T-cell (primary cell): ENCODE results near the gene TRPC4AP. TPM values are rescaled to one million over a fixed set of nuclear protein-coding genes. Genes with fewer than 3 reads are reported as not detected.

ENCODE experiments used
- ATAC-seq, 4 experiments: fragments of 200-7000 bp in 3 of 4; fragments of 150-1000 bp in 1 of 4; cut with Tn5 transposase; replicated peaks in 1 of 4; 1 replicate in 3 of 4; 2 replicates in 1 of 4; pipeline ENCODE4 v1.10.0; 2021; ENCODE audit warnings: moderate library complexity in 3 of 4, mild to moderate bottlenecking in 2 of 4, moderate number of reproducible peaks in 1 of 4
- CTCF ChIA-PET, 2 donors: fragments of 300-600 bp; sonication (Branson Sonifier 250); formaldehyde crosslinking; loops; one replicate each; lab custom pipeline; 2022; ENCODE audit warnings: antibody characterized with exemption in 2 of 2; lab: Charles Lee
- POLR2A ChIA-PET, 2 donors: fragments of 300-600 bp; sonication (Branson Sonifier 250); formaldehyde crosslinking; loops; one replicate each; lab custom pipeline; 2022; ENCODE audit warnings: antibody characterized with exemption in 2 of 2; lab: Charles Lee
- DNase-seq, 35 experiments: peaks; one replicate each; pipeline versions ENCODE4 v3.0.0 to v3.0.0-alpha.2; 2013 to 2023
- H3K27ac ChIP-seq: one replicate; pipeline ENCODE4 v1.5.1; 2013; ENCODE audit warnings: low read length
- H3K27me3 ChIP-seq, 2 experiments: replicated peaks in 1 of 2; 1 replicate in 1 of 2; 2 replicates in 1 of 2; pipeline versions ENCODE4 v1.6.1 to v1.7.0; 2013; ENCODE audit warnings: low read length in 1 of 2, mixed read lengths in 1 of 2; ENCODE audit not compliant: control insufficient read depth in 2 of 2, insufficient read depth in 2 of 2; ENCODE audit errors: extremely low read depth in 1 of 2
- H3K36me3 ChIP-seq, 2 donors: 1 replicate in 1 of 2; 2 replicates in 1 of 2; pipeline versions ENCODE4 v1.6.1 to v1.7.0; 2013; ENCODE audit warnings: low read length in 1 of 2; ENCODE audit not compliant: control insufficient read depth in 2 of 2, insufficient read depth in 1 of 2; ENCODE audit errors: extremely low read depth in 1 of 2
- H3K4me1 ChIP-seq, 2 experiments: 1 replicate in 1 of 2; 2 replicates in 1 of 2; pipeline versions ENCODE4 v1.6.1 to v1.7.0; 2013; ENCODE audit warnings: low read length in 2 of 2, mixed read lengths in 1 of 2; ENCODE audit not compliant: insufficient read depth in 2 of 2, control insufficient read depth in 1 of 2; ENCODE audit errors: extremely low read depth in 1 of 2
- H3K4me3 ChIP-seq, 2 donors: 1 replicate in 1 of 2; 2 replicates in 1 of 2; pipeline versions ENCODE4 v1.5.1 to v1.7.0; 2013; ENCODE audit warnings: mild to moderate bottlenecking in 2 of 2, low read length in 1 of 2, moderate library complexity in 1 of 2; ENCODE audit not compliant: control insufficient read depth in 1 of 2; ENCODE audit errors: extremely low read depth in 1 of 2
- H3K9me3 ChIP-seq: 2 replicates; pipeline ENCODE4 v1.7.0; 2013
- H3K27ac Mint-ChIP-seq, 2 donors: one replicate each; pipeline ENCODE4 v1.8.0; 2020 to 2021; ENCODE audit warnings: mild to moderate bottlenecking in 2 of 2, mixed read lengths in 2 of 2
- H3K27me3 Mint-ChIP-seq, 2 donors: one replicate each; pipeline ENCODE4 v1.8.0; 2021 to 2022; ENCODE audit warnings: mixed read lengths in 2 of 2
- H3K36me3 Mint-ChIP-seq: one replicate; pipeline ENCODE4 v1.8.0; 2021; ENCODE audit warnings: mixed read lengths
- H3K4me1 Mint-ChIP-seq, 3 donors: one replicate each; pipeline ENCODE4 v1.8.0; 2020 to 2022; ENCODE audit warnings: mixed read lengths in 3 of 3, mild to moderate bottlenecking in 1 of 3
- H3K4me3 Mint-ChIP-seq, 3 donors: one replicate each; pipeline ENCODE4 v1.8.0; 2020 to 2022; ENCODE audit warnings: mild to moderate bottlenecking in 3 of 3, mixed read lengths in 3 of 3, moderate library complexity in 3 of 3
- H3K9me3 Mint-ChIP-seq, 3 donors: one replicate each; pipeline ENCODE4 v1.8.0; 2020 to 2022; ENCODE audit warnings: mixed read lengths in 3 of 3
- WGBS: methylation state at CpG from one replicate; pipeline ENCODE4 v1.1.5; 2013; ENCODE audit warnings: missing lambda C conversion rate; ENCODE audit not compliant: insufficient coverage; 5-methylcytosine and 5-hydroxymethylcytosine counted together
- total RNA-seq, 35 experiments: library from RNA in 6 of 35; stranded (reverse) in 6 of 35; fragments of 120-200 nt in 1 of 35; gene quantifications; one replicate each; pipeline versions ENCODE4 v1.2.1 to v1.2.4 and lab custom pipeline; 2013 to 2026

The TRPC4AP gene
- total RNA-seq, 5 donors from 2014 or later (not counting 1 experiment from before 2014, with no cell fraction given), result 56.3 to 65.5 (median 63.5) TPM

GRCh38 chr20:35131934-35132333 lies 39.3 kb upstream of the TRPC4AP start:
- no CpG with 5 or more reads among the region's 4 CpGs for WGBS
- ChIA-PET POLR2A (no interaction called here), CTCF (no interaction called here)

GRCh38 chr20:35129647-35130069 lies 37.1 kb upstream of the TRPC4AP start:
- Histone ChIP-seq H3K9me3 (no peaks in the 10 kb centered on the region), H3K36me3 (peaks cover 22 to 68% of the 10 kb centered on the region in 2 donors), H3K4me3 (no peak overlapping the region), H3K27ac (no peak overlapping the region), H3K27me3 (no peaks in the 10 kb centered on the region), H3K4me1 (no peaks in the 10 kb centered on the region)
- DNase-seq, result no peak
- Mint-ChIP-seq H3K9me3 (no peaks in the 10 kb centered on the region), H3K4me1 (peaks cover 0 to 2% (median 0%) of the 10 kb centered on the region in 3 donors), H3K4me3 (no peak overlapping the region), H3K27me3 (no peaks in the 10 kb centered on the region), H3K36me3 (peaks cover 52% of the 10 kb centered on the region), H3K27ac (no peak overlapping the region)
- CTCF ChIA-PET, result no interaction called here
- no peak for ATAC-seq
- POLR2A ChIA-PET, result no interaction called here
- WGBS, result no CpG with 5 or more reads among the region's 2 CpGs

More at GRCh38 chr20:35131934-35132333, 39.3 kb upstream of the TRPC4AP start:
- H3K36me3 Mint-ChIP-seq, result peaks cover 51% of the 10 kb centered on the region
- H3K4me1 Mint-ChIP-seq, result no peaks in the 10 kb centered on the region
- Histone ChIP-seq H3K9me3 (no peaks in the 10 kb centered on the region), H3K27ac (no peak overlapping the region), H3K36me3 (peaks cover 25 to 72% of the 10 kb centered on the region in 2 donors), H3K4me1 (no peaks in the 10 kb centered on the region), H3K4me3 (no peak overlapping the region), H3K27me3 (no peaks in the 10 kb centered on the region)
- no peak overlapping the region for H3K27ac Mint-ChIP-seq
- ATAC-seq (no peak), DNase-seq (no peak)
- no peaks in the 10 kb centered on the region for H3K9me3 Mint-ChIP-seq
- H3K27me3 Mint-ChIP-seq, result no peaks in the 10 kb centered on the region
- no peak overlapping the region for H3K4me3 Mint-ChIP-seq

GRCh38 chr20:35125753-35126152 lies 33.1 kb upstream of the TRPC4AP start:
- Mint-ChIP-seq H3K9me3 (no peaks in the 10 kb centered on the region), H3K4me1 (peaks cover 0 to 2% (median 0%) of the 10 kb centered on the region in 3 donors), H3K4me3 (no peak overlapping the region), H3K36me3 (peaks cover 49% of the 10 kb centered on the region), H3K27ac (no peak overlapping the region), H3K27me3 (no peaks in the 10 kb centered on the region)
- Histone ChIP-seq H3K27ac (no peak overlapping the region), H3K27me3 (no peaks in the 10 kb centered on the region), H3K4me3 (no peak overlapping the region), H3K36me3 (peaks cover 6 to 78% of the 10 kb centered on the region in 2 donors), H3K4me1 (no peaks in the 10 kb centered on the region), H3K9me3 (no peaks in the 10 kb centered on the region)
- POLR2A ChIA-PET, result no interaction called here
- ATAC-seq (no peak), DNase-seq (no peak)
- 100% methylated on average over 4 of the region's 5 CpGs for WGBS
- CTCF ChIA-PET, result no interaction called here

- POLR2A ChIA-PET, result no interaction called here
- DNase-seq (no peak), ATAC-seq (no peak)
- WGBS, result 100% methylated on average over 1 of the region's 5 CpGs
- peaks cover 0 to 2% (median 0%) of the 10 kb centered on the region in 3 donors for H3K4me1 Mint-ChIP-seq
- no peaks in the 10 kb centered on the region for H3K27me3 Mint-ChIP-seq
- no peak overlapping the region for H3K4me3 ChIP-seq
- no peak overlapping the region for H3K4me3 Mint-ChIP-seq
- H3K27ac ChIP-seq, result no peak overlapping the region
- CTCF ChIA-PET, result interaction anchor here in 1 of 2 donors (0.5 kb wide), 1 partner anchor 85 kb away, joined by 3 read pairs; no protein-coding TSS in a partner anchor
- no peak overlapping the region for H3K27ac Mint-ChIP-seq
- peaks cover 20 to 85% of the 10 kb centered on the region in 2 donors for H3K36me3 ChIP-seq
- H3K9me3 ChIP-seq, result no peaks in the 10 kb centered on the region
- H3K27me3 ChIP-seq, result no peaks in the 10 kb centered on the region
- H3K4me1 ChIP-seq, result no peaks in the 10 kb centered on the region
- peaks cover 67% of the 10 kb centered on the region for H3K36me3 Mint-ChIP-seq
- no peaks in the 10 kb centered on the region for H3K9me3 Mint-ChIP-seq
Observed at GRCh38 chr20:35122756-35123405, 30.3 kb upstream of the TRPC4AP start.

GRCh38 chr20:35121186-35121585 lies 28.6 kb upstream of the TRPC4AP start:
- Histone ChIP-seq H3K4me3 (no peak overlapping the region), H3K9me3 (no peaks in the 10 kb centered on the region), H3K27me3 (no peaks in the 10 kb centered on the region), H3K27ac (no peak overlapping the region), H3K4me1 (no peaks in the 10 kb centered on the region), H3K36me3 (peaks cover 28 to 82% of the 10 kb centered on the region in 2 donors)
- no peaks in the 10 kb centered on the region for H3K9me3 Mint-ChIP-seq
- H3K36me3 Mint-ChIP-seq, result peaks cover 68% of the 10 kb centered on the region
- no peak for DNase-seq
- no peaks in the 10 kb centered on the region for H3K27me3 Mint-ChIP-seq
- ChIA-PET POLR2A (no interaction called here), CTCF (no interaction called here)
- peaks cover 0 to 1% (median 0%) of the 10 kb centered on the region in 3 donors for H3K4me1 Mint-ChIP-seq
- H3K27ac Mint-ChIP-seq, result no peak overlapping the region
- no peak for ATAC-seq
- H3K4me3 Mint-ChIP-seq, result no peak overlapping the region
- 100% methylated on average over 7 of the region's 7 CpGs for WGBS

- Histone ChIP-seq H3K27me3 (no peaks in the 10 kb centered on the region), H3K9me3 (no peaks in the 10 kb centered on the region), H3K4me1 (no peaks in the 10 kb centered on the region), H3K36me3 (peaks cover 35 to 84% of the 10 kb centered on the region in 2 donors), H3K27ac (no peak overlapping the region), H3K4me3 (no peak overlapping the region)
- no peak for DNase-seq
- H3K9me3 Mint-ChIP-seq, result no peaks in the 10 kb centered on the region
- peak overlapping the region; percentile 28 to 34 for H3K27ac Mint-ChIP-seq
- POLR2A ChIA-PET, result no interaction called here
- ATAC-seq, result no peak
- H3K36me3 Mint-ChIP-seq, result peaks cover 67% of the 10 kb centered on the region
- no peak overlapping the region for H3K4me3 Mint-ChIP-seq
- H3K4me1 Mint-ChIP-seq, result no peaks in the 10 kb centered on the region
- H3K27me3 Mint-ChIP-seq, result no peaks in the 10 kb centered on the region
- CTCF ChIA-PET, result no interaction called here
- WGBS, result 89% methylated on average over 4 of the region's 8 CpGs
Observed at GRCh38 chr20:35120012-35120701, 27.6 kb upstream of the TRPC4AP start.
